Adrenal gland (tissue), 5 donors: ENCODE data around the gene JOSD1.

Experiments used
- POLR2A ChIP-seq, 2 donors: fragments of 450-650 bp; IDR thresholded peaks; one replicate each; pipeline ENCODE4 v1.6.1; 2017; ENCODE audit warnings: antibody characterized with exemption in 2 of 2, mild to moderate bottlenecking in 2 of 2, moderate library complexity in 1 of 2
- TF ChIP-seq, protein P1 (sequence below), 6 experiments: fragments of 450-650 bp in 4 of 6; fragments of 200-600 bp in 2 of 6; sonication (generic) in 1 of 6; IDR thresholded peaks; 1 replicate in 5 of 6; 2 replicates in 1 of 6; pipeline versions ENCODE4 v1.5.1 to v1.8.0; 2016 to 2021; ENCODE audit warnings: antibody characterized with exemption in 6 of 6, mild to moderate bottlenecking in 2 of 6, moderate library complexity in 1 of 6
- donor health status: DM: no; HTN: no; CAD: no.

DNA sequence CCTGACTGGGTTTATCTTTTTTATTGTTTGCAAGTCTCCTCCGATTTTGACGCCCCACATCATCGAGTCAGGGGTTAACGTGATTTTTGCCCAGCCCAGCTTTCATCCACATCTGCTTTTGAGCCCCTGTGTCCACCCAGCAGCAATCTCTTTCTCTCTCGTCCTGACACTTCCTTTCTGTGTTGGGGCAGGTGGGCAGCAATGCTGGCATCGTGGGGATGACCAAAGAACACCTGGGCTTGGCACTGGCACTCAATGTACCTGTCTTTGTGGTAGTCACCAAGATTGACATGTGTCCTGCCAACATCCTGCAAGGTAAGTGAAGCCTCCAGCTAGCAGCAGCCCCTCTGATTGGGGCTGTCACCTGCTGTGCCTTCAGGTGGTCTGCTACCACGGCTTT, 20.8 kb upstream of the JOSD1 start:
- TF ChIP-seq POLR2A (IDR thresholded peaks at IDR 0.05), result no peak
- TF ChIP-seq, protein P1, sequence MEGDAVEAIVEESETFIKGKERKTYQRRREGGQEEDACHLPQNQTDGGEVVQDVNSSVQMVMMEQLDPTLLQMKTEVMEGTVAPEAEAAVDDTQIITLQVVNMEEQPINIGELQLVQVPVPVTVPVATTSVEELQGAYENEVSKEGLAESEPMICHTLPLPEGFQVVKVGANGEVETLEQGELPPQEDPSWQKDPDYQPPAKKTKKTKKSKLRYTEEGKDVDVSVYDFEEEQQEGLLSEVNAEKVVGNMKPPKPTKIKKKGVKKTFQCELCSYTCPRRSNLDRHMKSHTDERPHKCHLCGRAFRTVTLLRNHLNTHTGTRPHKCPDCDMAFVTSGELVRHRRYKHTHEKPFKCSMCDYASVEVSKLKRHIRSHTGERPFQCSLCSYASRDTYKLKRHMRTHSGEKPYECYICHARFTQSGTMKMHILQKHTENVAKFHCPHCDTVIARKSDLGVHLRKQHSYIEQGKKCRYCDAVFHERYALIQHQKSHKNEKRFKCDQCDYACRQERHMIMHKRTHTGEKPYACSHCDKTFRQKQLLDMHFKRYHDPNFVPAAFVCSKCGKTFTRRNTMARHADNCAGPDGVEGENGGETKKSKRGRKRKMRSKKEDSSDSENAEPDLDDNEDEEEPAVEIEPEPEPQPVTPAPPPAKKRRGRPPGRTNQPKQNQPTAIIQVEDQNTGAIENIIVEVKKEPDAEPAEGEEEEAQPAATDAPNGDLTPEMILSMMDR (IDR thresholded peaks at IDR 0.05), result no peak
